Effector memory CD4-positive, alpha-beta T cell (primary cell): ENCODE results near the gene KLC1.

Experiments
- DNase-seq, 3 donors: peaks; one replicate each; pipeline ENCODE4 v3.0.0-alpha.2; 2020
- H3K27ac ChIP-seq: 2 replicates; pipeline ENCODE4 v1.7.0; 2013; ENCODE audit warnings: mild to moderate bottlenecking, low read length, moderate library complexity; ENCODE audit not compliant: insufficient read depth, poor library complexity, severe bottlenecking
- H3K27me3 ChIP-seq: replicated peaks from 2 replicates; pipeline ENCODE4 v1.7.0; 2013; ENCODE audit warnings: mild to moderate bottlenecking, low read length; ENCODE audit not compliant: insufficient read depth, control insufficient read depth, poor library complexity, severe bottlenecking
- H3K36me3 ChIP-seq: 2 replicates; pipeline ENCODE4 v1.7.0; 2013; ENCODE audit warnings: mild to moderate bottlenecking, low read length, moderate library complexity; ENCODE audit not compliant: control insufficient read depth, insufficient read depth
- H3K4me1 ChIP-seq: 2 replicates; pipeline ENCODE4 v1.7.0; 2013; ENCODE audit warnings: low read length, mild to moderate bottlenecking; ENCODE audit not compliant: control insufficient read depth, insufficient read depth, poor library complexity, severe bottlenecking
- H3K4me3 ChIP-seq: 2 replicates; pipeline ENCODE4 v1.7.0; 2013; ENCODE audit warnings: low read length, low read depth, mild to moderate bottlenecking; ENCODE audit not compliant: insufficient read depth, poor library complexity, severe bottlenecking
- H3K9me3 ChIP-seq: 2 replicates; pipeline ENCODE4 v1.7.0; 2013; ENCODE audit warnings: mild to moderate bottlenecking, low read length, moderate library complexity; ENCODE audit not compliant: control insufficient read depth

KLC1 gene

DNA sequence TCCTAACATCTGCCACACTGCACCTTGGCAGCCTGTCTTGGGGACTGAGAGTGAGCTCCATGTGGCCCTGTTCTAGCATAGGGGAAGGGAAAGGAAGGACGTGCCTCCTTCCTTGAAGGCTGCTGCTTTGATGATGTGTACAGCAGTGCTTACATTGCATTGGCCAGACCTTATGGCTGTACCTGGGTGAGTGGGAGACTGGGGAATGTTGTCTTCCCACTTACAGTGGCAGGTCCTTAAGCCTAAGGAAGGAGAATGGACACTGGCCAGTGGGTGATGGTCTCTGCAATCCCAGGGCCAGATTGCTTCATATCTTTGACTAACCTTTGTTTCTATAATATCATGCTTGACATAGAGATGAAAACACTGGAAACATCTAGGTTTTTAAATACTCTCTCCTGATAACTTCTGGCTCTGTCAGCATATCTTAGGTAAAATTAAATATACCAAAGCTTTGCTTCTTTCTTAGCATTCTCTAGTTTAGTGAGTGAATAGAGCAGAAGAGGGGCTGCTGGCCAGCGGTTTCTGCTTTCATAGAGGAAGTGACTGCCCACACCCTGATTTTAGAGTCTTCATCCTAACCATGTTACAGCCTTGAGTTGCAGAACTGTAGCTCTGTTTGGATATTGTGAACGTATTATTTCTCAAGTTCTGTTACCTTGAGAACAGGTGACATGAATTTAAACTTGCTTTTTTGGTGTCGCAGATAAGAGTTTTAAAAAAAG, 27.2 kb downstream of the KLC1 start:
- H3K27me3 ChIP-seq = no peaks in the 10 kb centered on the region
- H3K4me3 ChIP-seq = no peak overlapping the region
- H3K27ac ChIP-seq = no peak overlapping the region
- no peaks in the 10 kb centered on the region for H3K9me3 ChIP-seq
- H3K4me1 ChIP-seq = no peaks in the 10 kb centered on the region
- DNase-seq = no peak
- H3K36me3 ChIP-seq = peaks cover 53% of the 10 kb centered on the region

DNA sequence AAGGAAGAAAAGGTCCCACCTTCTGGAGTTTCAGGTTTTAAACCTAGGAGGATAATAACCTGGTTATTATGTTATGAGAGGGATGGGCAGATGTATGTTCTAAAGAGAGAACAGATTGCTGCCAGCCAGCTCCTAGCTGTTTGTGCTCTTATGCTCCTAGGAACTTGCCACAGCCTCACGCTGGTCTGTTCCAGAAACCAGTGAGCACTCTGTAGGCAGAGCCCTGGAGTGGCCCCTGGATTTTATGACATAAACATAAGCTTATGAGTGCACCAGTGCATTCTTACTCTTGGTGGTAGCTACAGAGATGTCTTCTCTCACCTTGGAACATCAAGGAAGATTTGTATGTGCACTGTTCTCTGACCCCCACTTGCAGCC, 27.7 kb downstream of the KLC1 start:
- no peaks in the 10 kb centered on the region for H3K4me1 ChIP-seq
- H3K27ac ChIP-seq = no peak overlapping the region
- no peak overlapping the region for H3K4me3 ChIP-seq
- no peaks in the 10 kb centered on the region for H3K27me3 ChIP-seq
- no peak for DNase-seq
- peaks cover 59% of the 10 kb centered on the region for H3K36me3 ChIP-seq
- H3K9me3 ChIP-seq = no peaks in the 10 kb centered on the region

DNA sequence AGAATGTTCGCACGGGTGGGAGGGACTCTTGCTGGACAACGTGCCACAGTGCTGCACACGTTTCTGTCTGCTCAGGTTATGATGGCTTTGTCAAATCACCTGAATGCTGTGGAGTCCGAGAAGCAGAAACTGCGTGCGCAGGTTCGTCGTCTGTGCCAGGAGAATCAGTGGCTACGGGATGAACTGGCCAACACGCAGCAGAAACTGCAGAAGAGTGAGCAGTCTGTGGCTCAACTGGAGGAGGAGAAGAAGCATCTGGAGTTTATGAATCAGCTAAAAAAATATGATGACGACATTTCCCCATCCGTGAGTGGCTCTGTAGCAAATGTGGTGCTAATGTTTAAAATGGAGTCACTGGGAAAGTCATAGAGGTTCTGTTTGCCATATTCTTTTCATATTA, 28.5 kb downstream of the KLC1 start:
- no peak for DNase-seq
- Histone ChIP-seq H3K36me3 (peaks cover 64% of the 10 kb centered on the region), H3K4me3 (no peak overlapping the region), H3K27me3 (no peaks in the 10 kb centered on the region), H3K4me1 (no peaks in the 10 kb centered on the region), H3K27ac (no peak overlapping the region), H3K9me3 (no peaks in the 10 kb centered on the region)

DNA sequence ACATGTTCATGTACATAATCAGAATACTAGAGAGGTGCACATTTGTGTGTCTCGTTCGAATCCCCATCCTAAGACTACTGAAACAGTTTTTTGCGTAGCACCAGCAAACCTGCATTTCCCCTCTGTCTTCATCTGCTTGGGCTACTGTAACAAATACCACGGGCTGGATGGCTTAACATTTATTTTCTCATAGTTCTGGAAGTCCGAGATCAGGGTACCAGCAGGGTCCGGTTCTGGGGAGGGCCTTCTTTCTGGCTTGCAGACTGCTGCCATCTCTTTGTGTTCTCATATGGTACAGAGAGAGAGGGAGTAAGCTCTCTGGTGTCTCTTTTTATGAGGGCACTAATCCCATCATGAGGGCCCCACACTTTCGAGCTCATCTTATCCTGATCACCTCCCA, 30.6 kb downstream of the KLC1 start:
- peaks cover 69% of the 10 kb centered on the region for H3K36me3 ChIP-seq
- no peaks in the 10 kb centered on the region for H3K27me3 ChIP-seq
- no peak for DNase-seq
- no peaks in the 10 kb centered on the region for H3K4me1 ChIP-seq
- no peak overlapping the region for H3K4me3 ChIP-seq
- H3K9me3 ChIP-seq = no peaks in the 10 kb centered on the region
- no peak overlapping the region for H3K27ac ChIP-seq

DNA sequence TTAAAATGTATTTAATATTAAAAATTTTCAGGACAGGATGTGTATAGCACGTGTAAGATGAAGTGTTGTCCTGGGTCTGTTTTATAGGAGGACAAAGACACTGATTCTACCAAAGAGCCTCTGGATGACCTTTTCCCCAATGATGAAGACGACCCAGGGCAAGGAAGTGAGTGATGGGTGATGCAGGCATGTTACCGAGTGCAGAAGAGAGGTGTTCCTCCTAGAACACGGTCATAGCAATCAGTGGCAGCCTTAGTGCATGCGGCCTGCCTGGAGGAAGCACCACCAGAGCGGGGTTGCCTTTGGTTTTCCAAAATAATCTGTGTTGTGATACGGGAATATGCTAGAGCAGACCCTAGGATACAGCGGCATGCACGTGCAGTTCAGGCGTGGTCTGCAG, 33.0 kb downstream of the KLC1 start:
- Histone ChIP-seq H3K27me3 (no peaks in the 10 kb centered on the region), H3K9me3 (no peaks in the 10 kb centered on the region), H3K4me1 (no peaks in the 10 kb centered on the region), H3K27ac (no peak overlapping the region), H3K36me3 (peaks cover 54% of the 10 kb centered on the region), H3K4me3 (no peak overlapping the region)
- DNase-seq = no peak

DNA sequence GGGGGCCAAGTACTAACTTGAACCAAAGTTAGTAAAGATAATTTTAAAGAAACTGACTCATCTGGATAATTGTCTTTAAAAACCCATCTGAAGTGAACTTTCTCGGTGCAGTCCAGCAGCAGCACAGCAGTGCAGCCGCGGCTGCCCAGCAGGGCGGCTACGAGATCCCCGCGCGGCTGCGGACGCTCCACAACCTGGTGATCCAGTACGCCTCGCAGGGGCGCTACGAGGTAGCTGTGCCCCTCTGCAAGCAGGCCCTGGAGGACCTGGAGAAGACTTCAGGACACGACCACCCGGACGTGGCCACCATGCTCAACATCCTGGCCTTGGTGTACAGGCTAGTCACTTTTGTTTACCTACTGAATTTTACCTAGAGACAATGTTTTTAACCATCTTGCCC, 33.6 kb downstream of the KLC1 start:
- Histone ChIP-seq H3K27me3 (no peaks in the 10 kb centered on the region), H3K9me3 (no peaks in the 10 kb centered on the region), H3K36me3 (peaks cover 53% of the 10 kb centered on the region), H3K27ac (no peak overlapping the region), H3K4me3 (no peak overlapping the region), H3K4me1 (no peaks in the 10 kb centered on the region)
- no peak for DNase-seq

DNA sequence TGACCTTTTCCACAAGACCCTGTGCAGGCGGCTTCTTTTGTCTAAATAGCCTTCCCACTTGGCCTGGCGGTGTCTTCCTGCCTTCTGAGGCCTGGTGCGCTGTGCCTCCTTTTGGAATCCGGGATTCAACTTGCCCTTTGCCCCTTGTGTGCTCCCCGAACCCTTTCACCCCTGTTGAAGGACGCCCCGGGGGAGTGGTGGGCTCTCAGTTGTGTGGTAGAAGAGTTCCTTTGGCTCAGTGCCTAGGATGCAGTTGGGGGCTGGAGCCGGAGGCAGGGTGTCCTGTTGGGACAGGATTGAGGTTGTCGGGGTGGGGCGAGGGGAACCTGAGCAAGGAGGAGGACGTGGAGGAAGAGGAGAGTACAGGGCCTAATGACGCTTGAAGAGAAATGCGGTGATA, 34.5 kb downstream of the KLC1 start:
- DNase-seq = no peak
- H3K27ac ChIP-seq = no peak overlapping the region
- no peaks in the 10 kb centered on the region for H3K4me1 ChIP-seq
- H3K9me3 ChIP-seq = no peaks in the 10 kb centered on the region
- no peak overlapping the region for H3K4me3 ChIP-seq
- no peaks in the 10 kb centered on the region for H3K27me3 ChIP-seq
- H3K36me3 ChIP-seq = peaks cover 55% of the 10 kb centered on the region

DNA sequence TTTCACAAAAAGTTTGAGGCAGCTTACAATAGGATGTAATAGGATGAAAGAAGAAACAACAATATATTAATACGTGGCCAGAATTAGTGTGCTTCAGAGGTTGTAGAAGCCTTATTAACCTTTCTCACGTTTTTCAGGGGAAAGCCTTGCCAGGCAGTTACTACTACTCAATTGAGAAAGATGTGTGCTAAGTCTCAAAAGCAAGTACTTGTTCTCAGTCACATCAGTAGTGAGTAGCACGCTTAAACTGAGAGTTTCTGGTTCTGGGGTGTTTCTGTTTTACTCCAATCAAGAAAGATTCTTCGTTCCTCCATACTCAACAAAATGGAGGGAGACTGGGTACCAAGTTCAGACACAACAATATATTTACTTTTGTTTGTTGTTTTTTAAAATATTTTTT, 38.7 kb downstream of the KLC1 start:
- Histone ChIP-seq H3K36me3 (peaks cover 62% of the 10 kb centered on the region), H3K27ac (no peak overlapping the region), H3K4me1 (no peaks in the 10 kb centered on the region), H3K4me3 (no peak overlapping the region), H3K27me3 (no peaks in the 10 kb centered on the region), H3K9me3 (no peaks in the 10 kb centered on the region)
- DNase-seq = no peak

DNA sequence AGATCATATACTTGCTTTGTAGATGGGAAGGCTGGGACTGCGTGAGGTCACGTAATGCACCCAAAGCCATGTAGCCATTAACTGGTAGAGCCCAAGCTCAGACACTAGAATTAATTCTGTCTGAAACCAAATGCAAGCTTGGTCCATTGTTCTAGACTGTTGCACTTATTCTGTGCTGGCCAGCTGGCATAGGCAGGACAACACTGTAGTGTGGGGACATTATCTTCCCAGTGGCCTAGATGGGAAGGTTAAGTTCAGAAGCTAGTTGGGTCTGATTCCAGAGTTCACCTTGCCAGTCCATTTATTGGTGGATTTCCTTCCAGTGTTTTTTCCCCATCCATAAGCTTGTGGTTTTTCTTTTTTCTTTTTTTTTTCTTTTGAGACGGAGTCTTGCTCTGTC, 39.1 kb downstream of the KLC1 start:
- H3K27ac ChIP-seq = no peak overlapping the region
- H3K4me1 ChIP-seq = no peaks in the 10 kb centered on the region
- no peak overlapping the region for H3K4me3 ChIP-seq
- DNase-seq = no peak
- peaks cover 65% of the 10 kb centered on the region for H3K36me3 ChIP-seq
- no peaks in the 10 kb centered on the region for H3K27me3 ChIP-seq
- no peaks in the 10 kb centered on the region for H3K9me3 ChIP-seq

DNA sequence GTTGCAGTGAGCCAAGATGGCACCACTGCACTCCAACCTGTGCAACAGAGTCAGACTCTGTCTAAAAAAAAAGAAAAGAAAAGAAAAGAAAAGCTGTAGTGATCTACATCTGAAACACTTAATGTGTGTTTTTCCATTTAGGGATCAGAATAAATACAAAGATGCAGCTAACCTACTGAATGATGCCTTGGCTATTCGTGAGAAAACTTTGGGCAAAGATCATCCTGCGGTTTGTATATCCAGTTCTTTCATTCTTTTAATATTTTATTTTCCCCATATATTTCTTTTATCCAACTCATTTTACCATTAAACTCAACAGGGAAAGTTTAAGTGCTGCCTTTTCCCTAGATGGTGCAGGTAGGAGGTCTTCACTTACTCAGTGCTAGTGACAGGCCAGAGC, 40.4 kb downstream of the KLC1 start:
- Histone ChIP-seq H3K4me1 (no peaks in the 10 kb centered on the region), H3K27me3 (no peaks in the 10 kb centered on the region), H3K27ac (no peak overlapping the region), H3K9me3 (no peaks in the 10 kb centered on the region), H3K36me3 (peaks cover 70% of the 10 kb centered on the region), H3K4me3 (no peak overlapping the region)
- no peak for DNase-seq
